CD4-positive, alpha-beta T cell (primary cell): ENCODE data around the gene SEBOX. TPM values are rescaled to one million over a fixed set of nuclear protein-coding genes. Genes with fewer than 3 reads are reported as not detected.

Source experiments
- ATAC-seq: fragments of 200-7000 bp; cut with Tn5 transposase; one replicate; pipeline ENCODE4 v1.10.0; 2022; ENCODE audit warnings: mild to moderate bottlenecking; ENCODE audit not compliant: poor library complexity
- CTCF ChIA-PET: fragments of 350-600 bp; sonication (Branson Sonifier 250); formaldehyde crosslinking; loops from one replicate; lab custom pipeline; 2021; ENCODE audit warnings: antibody characterized with exemption, inconsistent platforms; lab: Charles Lee
- POLR2A ChIA-PET: fragments of 350-600 bp; sonication (Branson Sonifier 250); formaldehyde crosslinking; loops from one replicate; lab custom pipeline; 2021; ENCODE audit warnings: antibody characterized with exemption, inconsistent platforms; lab: Charles Lee
- DNase-seq, 14 experiments: peaks; one replicate each; pipeline ENCODE4 v3.0.0-alpha.2; 2013 to 2020; ENCODE audit warnings: mixed read lengths in 2 of 14
- H3K27ac ChIP-seq, 2 donors: one replicate each; pipeline versions ENCODE4 v1.5.1 to v1.7.0; 2013; ENCODE audit warnings: low read length in 2 of 2, low read depth in 1 of 2, mild to moderate bottlenecking in 1 of 2
- H3K27me3 ChIP-seq, 2 experiments: 1 replicate in 1 of 2; 2 replicates in 1 of 2; pipeline versions ENCODE4 v1.6.1 to v1.7.0; 2013; ENCODE audit warnings: low read length in 2 of 2, control low read depth in 1 of 2, mild to moderate bottlenecking in 1 of 2, moderate library complexity in 1 of 2; ENCODE audit not compliant: insufficient read depth in 2 of 2, control insufficient read depth in 1 of 2
- H3K36me3 ChIP-seq: one replicate; pipeline ENCODE4 v1.6.1; 2013; ENCODE audit warnings: low read length, control low read depth; ENCODE audit not compliant: insufficient read depth
- H3K4me1 ChIP-seq: one replicate; pipeline ENCODE4 v1.6.1; 2013; ENCODE audit warnings: low read length, control low read depth; ENCODE audit not compliant: insufficient read depth
- H3K4me3 ChIP-seq: one replicate; pipeline ENCODE4 v1.5.1; 2013; ENCODE audit warnings: mild to moderate bottlenecking, low read length, moderate library complexity
- H3K9me3 ChIP-seq, 2 experiments: 1 replicate in 1 of 2; 2 replicates in 1 of 2; pipeline versions ENCODE4 v1.6.1 to v1.7.0; 2013; ENCODE audit warnings: low read length in 2 of 2, mild to moderate bottlenecking in 2 of 2, control low read depth in 1 of 2, moderate library complexity in 1 of 2; ENCODE audit not compliant: control insufficient read depth in 1 of 2, insufficient read depth in 1 of 2
- H3K27ac Mint-ChIP-seq: one replicate; pipeline ENCODE4 v1.8.0; 2020; ENCODE audit warnings: mixed read lengths
- H3K27me3 Mint-ChIP-seq: one replicate; pipeline ENCODE4 v1.8.0; 2021; ENCODE audit warnings: mixed read lengths
- H3K36me3 Mint-ChIP-seq: one replicate; pipeline ENCODE4 v1.8.0; 2021; ENCODE audit warnings: low read depth, mixed read lengths
- H3K4me1 Mint-ChIP-seq: one replicate; pipeline ENCODE4 v1.8.0; 2021; ENCODE audit warnings: low read depth, mixed read lengths
- H3K4me3 Mint-ChIP-seq: one replicate; pipeline ENCODE4 v1.8.0; 2020; ENCODE audit warnings: mild to moderate bottlenecking, mixed read lengths
- H3K9me3 Mint-ChIP-seq: one replicate; pipeline ENCODE4 v1.8.0; 2020; ENCODE audit warnings: mixed read lengths
- intact Hi-C, 2 experiments: fragments of 100-400 bp; cut with DNase I in 1 of 2; cut with micrococcal nuclease in 1 of 2; formaldehyde crosslinking; loops; one replicate each; pipeline versions ENCODE4 v1.15.1 to v1.9.0; 2023 to 2025; cut with DNase I, micrococcal nuclease
- polyA plus RNA-seq, 2 donors: library from polyadenylated mRNA; unstranded; fragments of 120-200 nt; gene quantifications; one replicate each; pipeline ENCODE4 v1.2.1, GENCODE V29; 2013
- total RNA-seq, 174 experiments: library from RNA in 2 of 174; stranded (reverse) in 2 of 174; gene quantifications; one replicate each; pipeline ENCODE4 v1.2.3 and lab custom pipeline; 2021 to 2026
- TF ChIP-seq, protein P1 (sequence below): fragments of 200-600 bp; IDR thresholded peaks from one replicate; pipeline ENCODE4 v1.8.0; 2022; ENCODE audit warnings: antibody characterized with exemption, mild to moderate bottlenecking

SEBOX gene, protein sequence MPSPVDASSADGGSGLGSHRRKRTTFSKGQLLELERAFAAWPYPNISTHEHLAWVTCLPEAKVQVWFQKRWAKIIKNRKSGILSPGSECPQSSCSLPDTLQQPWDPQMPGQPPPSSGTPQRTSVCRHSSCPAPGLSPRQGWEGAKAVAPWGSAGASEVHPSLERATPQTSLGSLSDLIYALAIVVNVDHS
- not detected for total RNA-seq
- polyA plus RNA-seq (2013, experiment 1 of 2), result not detected
- polyA plus RNA-seq (2013, experiment 2 of 2), result 0.10 TPM
- total RNA-seq (lab: John Stamatoyannopoulos, UW), result 0 to 0.11 (median 0) reads per million in 172 experiments

DNA sequence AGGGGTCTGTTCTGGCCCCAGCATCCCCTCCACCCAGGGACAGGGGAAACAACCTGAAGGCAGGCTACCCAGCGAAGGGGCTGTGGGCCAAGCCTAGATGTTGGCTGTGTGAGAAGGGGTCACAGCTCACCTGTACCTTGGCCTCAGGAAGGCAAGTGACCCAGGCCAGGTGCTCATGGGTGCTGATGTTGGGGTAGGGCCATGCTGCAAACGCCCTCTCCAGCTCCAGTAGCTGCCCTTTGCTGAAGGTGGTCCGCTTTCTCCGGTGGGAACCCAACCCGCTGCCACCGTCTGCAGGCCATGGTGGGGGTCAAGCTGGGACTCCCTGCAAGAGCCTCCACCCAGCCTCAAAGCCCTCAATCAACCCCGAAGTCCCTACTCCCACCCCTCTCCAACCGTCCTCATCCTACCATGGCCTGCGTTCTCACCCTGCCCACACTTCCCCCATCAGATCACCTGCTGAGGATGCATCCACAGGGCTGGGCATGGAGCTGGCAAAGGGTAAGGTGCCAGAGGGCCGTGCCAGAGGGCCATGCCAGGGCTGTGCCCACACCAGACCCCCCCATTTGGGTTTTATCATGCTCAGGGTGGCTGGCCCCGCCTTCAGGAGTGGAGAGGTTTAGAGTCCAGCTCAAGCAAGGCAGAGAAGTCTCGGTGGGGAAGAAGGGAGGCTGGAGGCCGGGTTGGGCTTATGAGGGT lies at the start of gene SEBOX:
Gene SEBOX, minus strand, starts transcription at position 535 of the 699 bp plus-strand sequence. Its CDS starts 48 bp downstream, at position 487.
- POLR2A ChIA-PET, result no interaction called here
- Histone ChIP-seq H3K4me3 (no peak within 1 kb of the TSS), H3K9me3 (no peaks in the 10 kb centered on the region), H3K27me3 (no peaks in the 10 kb centered on the region), H3K36me3 (peaks cover 52% of the 10 kb centered on the region), H3K4me1 (no peaks in the 10 kb centered on the region), H3K27ac (no peak within 1 kb of the TSS)
- intact Hi-C loops, result no loop called here
- CTCF ChIA-PET, result no interaction called here
- Mint-ChIP-seq H3K9me3 (no peaks in the 10 kb centered on the region), H3K4me3 (no peak within 1 kb of the TSS), H3K36me3 (peaks cover 47% of the 10 kb centered on the region), H3K27me3 (no peaks in the 10 kb centered on the region), H3K27ac (no peak within 1 kb of the TSS), H3K4me1 (no peaks in the 10 kb centered on the region)
- TF ChIP-seq, protein P1, sequence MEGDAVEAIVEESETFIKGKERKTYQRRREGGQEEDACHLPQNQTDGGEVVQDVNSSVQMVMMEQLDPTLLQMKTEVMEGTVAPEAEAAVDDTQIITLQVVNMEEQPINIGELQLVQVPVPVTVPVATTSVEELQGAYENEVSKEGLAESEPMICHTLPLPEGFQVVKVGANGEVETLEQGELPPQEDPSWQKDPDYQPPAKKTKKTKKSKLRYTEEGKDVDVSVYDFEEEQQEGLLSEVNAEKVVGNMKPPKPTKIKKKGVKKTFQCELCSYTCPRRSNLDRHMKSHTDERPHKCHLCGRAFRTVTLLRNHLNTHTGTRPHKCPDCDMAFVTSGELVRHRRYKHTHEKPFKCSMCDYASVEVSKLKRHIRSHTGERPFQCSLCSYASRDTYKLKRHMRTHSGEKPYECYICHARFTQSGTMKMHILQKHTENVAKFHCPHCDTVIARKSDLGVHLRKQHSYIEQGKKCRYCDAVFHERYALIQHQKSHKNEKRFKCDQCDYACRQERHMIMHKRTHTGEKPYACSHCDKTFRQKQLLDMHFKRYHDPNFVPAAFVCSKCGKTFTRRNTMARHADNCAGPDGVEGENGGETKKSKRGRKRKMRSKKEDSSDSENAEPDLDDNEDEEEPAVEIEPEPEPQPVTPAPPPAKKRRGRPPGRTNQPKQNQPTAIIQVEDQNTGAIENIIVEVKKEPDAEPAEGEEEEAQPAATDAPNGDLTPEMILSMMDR, result no peak
- ATAC-seq (no peak), DNase-seq (no peak)

DNA sequence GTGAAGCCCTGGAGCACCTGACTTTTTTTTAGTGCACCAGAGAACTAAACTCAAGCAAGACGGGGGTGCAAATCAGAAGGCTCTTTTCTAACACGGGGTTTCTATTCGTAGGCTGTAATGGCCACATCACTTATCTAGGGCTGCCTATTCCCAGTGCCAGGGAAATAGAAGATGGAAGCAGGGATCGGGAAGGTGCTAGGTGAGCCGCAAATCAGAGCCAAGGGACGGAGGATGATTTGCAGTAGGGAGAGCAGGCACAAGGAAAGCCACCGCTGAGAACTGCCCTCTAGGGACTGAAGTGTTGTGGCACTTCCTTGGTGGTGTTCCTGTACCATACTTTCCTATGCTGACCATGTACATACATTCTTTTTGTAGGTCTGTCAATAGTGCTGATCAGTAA lies 48.8 kb upstream of the SEBOX start:
- Histone ChIP-seq H3K9me3 (no peaks in the 10 kb centered on the region), H3K36me3 (no peaks in the 10 kb centered on the region), H3K27ac (no peak overlapping the region), H3K27me3 (no peaks in the 10 kb centered on the region), H3K4me3 (no peak overlapping the region), H3K4me1 (peaks cover 7% of the 10 kb centered on the region)
- TF ChIP-seq, protein P1, result no peak
- DNase-seq (no peak), ATAC-seq (no peak)
- Mint-ChIP-seq H3K4me3 (no peak overlapping the region), H3K36me3 (no peaks in the 10 kb centered on the region), H3K4me1 (peaks cover 7% of the 10 kb centered on the region), H3K27me3 (peaks cover 37% of the 10 kb centered on the region), H3K9me3 (no peaks in the 10 kb centered on the region), H3K27ac (no peak overlapping the region)
- CTCF ChIA-PET, result no interaction called here
- POLR2A ChIA-PET, result no interaction called here
- intact Hi-C loops, result no loop called here

DNA sequence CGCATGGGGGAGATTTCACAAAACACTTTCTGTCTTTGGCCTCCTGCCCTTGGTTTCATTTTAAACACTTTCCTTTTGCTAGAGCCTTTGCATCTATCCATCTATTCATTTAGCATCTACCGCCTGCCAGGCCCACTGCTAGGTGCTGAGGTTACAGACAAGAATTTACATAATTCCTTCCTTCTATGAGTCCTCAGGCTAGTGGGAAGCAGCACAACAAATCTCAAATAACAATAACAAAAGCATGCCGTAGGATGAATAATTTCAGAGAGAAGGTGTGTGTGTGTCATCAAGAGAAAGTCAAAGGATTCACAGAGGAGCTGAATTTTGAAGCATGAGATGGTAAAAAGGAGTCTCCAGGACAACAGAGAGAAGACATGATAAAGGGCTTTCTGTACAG lies 47.1 kb upstream of the SEBOX start:
- no peaks in the 10 kb centered on the region for H3K36me3 Mint-ChIP-seq
- peaks cover 54% of the 10 kb centered on the region for H3K27me3 Mint-ChIP-seq
- ChIA-PET CTCF (no interaction called here), POLR2A (no interaction called here)
- Histone ChIP-seq H3K27ac (no peak overlapping the region), H3K36me3 (no peaks in the 10 kb centered on the region), H3K4me1 (peaks cover 7% of the 10 kb centered on the region), H3K9me3 (no peaks in the 10 kb centered on the region), H3K27me3 (peaks cover 0 to 5% of the 10 kb centered on the region in 2 experiments), H3K4me3 (no peak overlapping the region)
- H3K27ac Mint-ChIP-seq, result no peak overlapping the region
- DNase-seq (no peak), ATAC-seq (no peak)
- H3K4me3 Mint-ChIP-seq, result no peak overlapping the region
- TF ChIP-seq, protein P1, result no peak
- H3K9me3 Mint-ChIP-seq, result no peaks in the 10 kb centered on the region
- intact Hi-C loops, result no loop called here
- peaks cover 7% of the 10 kb centered on the region for H3K4me1 Mint-ChIP-seq
